Chondrocyte (in vitro differentiated cells): ENCODE data around the gene SCAMP5. TPM values are rescaled to one million over a fixed set of nuclear protein-coding genes. Genes with fewer than 3 reads are reported as not detected.

ENCODE experiments used
- DNase-seq: peaks from one replicate; pipeline ENCODE4 v3.0.0; 2021; ENCODE audit warnings: mixed read lengths, low spot score
- H3K27ac Mint-ChIP-seq: one replicate; pipeline ENCODE4 v1.8.0; 2021; ENCODE audit warnings: mild to moderate bottlenecking, moderate library complexity, mixed read lengths; ENCODE audit not compliant: unreplicated experiment
- H3K27me3 Mint-ChIP-seq: 2 replicates; pipeline ENCODE4 v1.8.0; 2021; ENCODE audit warnings: low read depth, mixed read lengths
- H3K36me3 Mint-ChIP-seq: 2 replicates; pipeline ENCODE4 v1.8.0; 2021; ENCODE audit warnings: low read depth, mixed read lengths
- H3K4me1 Mint-ChIP-seq: 2 replicates; pipeline ENCODE4 v1.8.0; 2021; ENCODE audit warnings: low read depth, mild to moderate bottlenecking, mixed read lengths
- H3K4me3 Mint-ChIP-seq: one replicate; pipeline ENCODE4 v1.8.0; 2021; ENCODE audit warnings: mild to moderate bottlenecking, moderate library complexity, mixed read lengths; ENCODE audit not compliant: unreplicated experiment
- H3K9me3 Mint-ChIP-seq: 2 replicates; pipeline ENCODE4 v1.8.0; 2021; ENCODE audit warnings: low read depth, mixed read lengths
- CTCF ChIP-seq: fragments of 200-600 bp; sonication (generic); IDR thresholded peaks from 2 replicates; pipeline ENCODE4 v1.5.0; 2021; ENCODE audit warnings: antibody characterized with exemption, mild to moderate bottlenecking, moderate library complexity
- total RNA-seq: library from RNA; stranded (reverse); gene quantifications from 3 replicates; pipeline ENCODE4 v1.2.1, GENCODE V29; 2021

SCAMP5 gene
- total RNA-seq, 1 donor from 2014 or later, result 20.6 TPM

- H3K36me3 Mint-ChIP-seq, result peaks cover 5% of the 10 kb centered on the region
- no peak for DNase-seq
- no peaks in the 10 kb centered on the region for H3K9me3 Mint-ChIP-seq
- no peaks in the 10 kb centered on the region for H3K27me3 Mint-ChIP-seq
- H3K4me3 Mint-ChIP-seq, result no peak overlapping the region
- H3K27ac Mint-ChIP-seq, result no peak overlapping the region
- H3K4me1 Mint-ChIP-seq, result peaks cover 13% of the 10 kb centered on the region
- TF ChIP-seq CTCF, result no peak
Observed at GRCh38 chr15:75054172-75054897, 59.0 kb downstream of the SCAMP5 start.

- no peaks in the 10 kb centered on the region for H3K9me3 Mint-ChIP-seq
- TF ChIP-seq CTCF, result no peak
- no peaks in the 10 kb centered on the region for H3K27me3 Mint-ChIP-seq
- H3K4me1 Mint-ChIP-seq, result peaks cover 10% of the 10 kb centered on the region
- H3K27ac Mint-ChIP-seq, result no peak overlapping the region
- no peak for DNase-seq
- no peak overlapping the region for H3K4me3 Mint-ChIP-seq
- H3K36me3 Mint-ChIP-seq, result peaks cover 5% of the 10 kb centered on the region
Observed at GRCh38 chr15:75056036-75056435, 60.7 kb downstream of the SCAMP5 start.

- DNase-seq, result no peak
- peaks cover 17% of the 10 kb centered on the region for H3K4me1 Mint-ChIP-seq
- no peak overlapping the region for H3K4me3 Mint-ChIP-seq
- peaks cover 7% of the 10 kb centered on the region for H3K36me3 Mint-ChIP-seq
- no peaks in the 10 kb centered on the region for H3K9me3 Mint-ChIP-seq
- no peaks in the 10 kb centered on the region for H3K27me3 Mint-ChIP-seq
- no peak overlapping the region for H3K27ac Mint-ChIP-seq
- no peak for TF ChIP-seq CTCF
Observed at GRCh38 chr15:75058127-75058905, 63.0 kb downstream of the SCAMP5 start.

- Mint-ChIP-seq H3K9me3 (no peaks in the 10 kb centered on the region), H3K36me3 (peaks cover 7% of the 10 kb centered on the region), H3K4me1 (peaks cover 29% of the 10 kb centered on the region), H3K27ac (no peak overlapping the region), H3K27me3 (no peaks in the 10 kb centered on the region), H3K4me3 (no peak overlapping the region)
- no peak for DNase-seq
- TF ChIP-seq CTCF, result no peak
Observed at GRCh38 chr15:75059607-75060006, 64.2 kb downstream of the SCAMP5 start.

- Mint-ChIP-seq H3K36me3 (peaks cover 11% of the 10 kb centered on the region), H3K27ac (peak overlapping the region; percentile 32), H3K4me1 (peaks cover 41% of the 10 kb centered on the region), H3K4me3 (no peak overlapping the region), H3K9me3 (peaks cover 7% of the 10 kb centered on the region), H3K27me3 (no peaks in the 10 kb centered on the region)
- no peak for TF ChIP-seq CTCF
- DNase-seq, result no peak
Observed at GRCh38 chr15:75061272-75061671, 65.9 kb downstream of the SCAMP5 start.
